Tibial nerve (tissue), 4 donors: ENCODE data around the gene OOSP2. TPM values are rescaled to one million over a fixed set of nuclear protein-coding genes. Genes with fewer than 3 reads are reported as not detected.

Source experiments
- DNase-seq, 2 donors: peaks; one replicate each; pipeline ENCODE4 v3.0.0-alpha.2; 2019; ENCODE audit warnings: low spot score in 2 of 2
- H3K27ac ChIP-seq, 4 donors: fragments of 200-600 bp; sonication (generic) in 3 of 4; one replicate each; pipeline ENCODE4 v1.5.1; 2017 to 2019; ENCODE audit warnings: mild to moderate bottlenecking in 1 of 4
- H3K27me3 ChIP-seq, 2 donors: fragments of 200-600 bp; sonication (generic) in 1 of 2; one replicate each; pipeline versions ENCODE4 v1.5.1 to v1.6.0; 2017 to 2019
- H3K36me3 ChIP-seq, 3 donors: fragments of 200-600 bp; sonication (generic); one replicate each; pipeline ENCODE4 v1.5.1; 2018 to 2019
- H3K4me1 ChIP-seq, 4 donors: fragments of 200-600 bp; sonication (generic) in 3 of 4; one replicate each; pipeline ENCODE4 v1.5.1; 2017 to 2019
- H3K4me3 ChIP-seq, 4 donors: fragments of 200-600 bp; sonication (generic) in 3 of 4; one replicate each; pipeline ENCODE4 v1.5.1; 2017 to 2019; ENCODE audit warnings: mild to moderate bottlenecking in 1 of 4, moderate library complexity in 1 of 4
- H3K9me3 ChIP-seq, 4 donors: fragments of 200-600 bp; sonication (generic) in 3 of 4; one replicate each; pipeline ENCODE4 v1.5.1; 2017 to 2019
- CTCF ChIP-seq, 5 experiments: fragments of 200-600 bp in 3 of 5; fragments of 450-650 bp in 2 of 5; sonication (generic) in 3 of 5; IDR thresholded peaks; one replicate each; pipeline ENCODE4 v1.5.1; 2016 to 2019; ENCODE audit warnings: antibody characterized with exemption in 5 of 5, mild to moderate bottlenecking in 3 of 5, moderate library complexity in 2 of 5
- EP300 ChIP-seq, 2 donors: sonication (generic); formaldehyde crosslinking; IDR thresholded peaks; one replicate each; pipeline ENCODE4 v1.6.1; 2017; ENCODE audit warnings: antibody characterized with exemption in 2 of 2, mild to moderate bottlenecking in 1 of 2
- POLR2A ChIP-seq, 2 donors: fragments of 450-650 bp; IDR thresholded peaks; one replicate each; pipeline ENCODE4 v1.6.1; 2017; ENCODE audit warnings: antibody characterized with exemption in 2 of 2, mild to moderate bottlenecking in 2 of 2, moderate library complexity in 2 of 2
- WGBS, 2 donors: methylation state at CpG; one replicate each; pipeline ENCODE4 v1.1.5; 2018; 5-methylcytosine and 5-hydroxymethylcytosine counted together
- total RNA-seq, 4 donors: library from RNA; depleted of rRNA; stranded (reverse); fragments of >200 nt; gene quantifications; one replicate each; pipeline ENCODE4 v1.1.0, GENCODE V29; 2016

Gene OOSP2
- total RNA-seq, 4 donors from 2014 or later: not detected

GRCh38 chr11:60056349-60056969 is 16.2 kb downstream of the OOSP2 start, which contains the start of gene MS4A3:
TSS of gene MS4A3 (plus strand) at chr11:60056665. CDS start at chr11:60061161, 4,496 bp downstream.
- Histone ChIP-seq H3K27ac (no peak within 1 kb of the TSS), H3K9me3 (peaks cover 0 to 8% (median 0%) of the 10 kb centered on the region in 4 donors), H3K4me1 (no peaks in the 10 kb centered on the region), H3K27me3 (no peaks in the 10 kb centered on the region), H3K4me3 (no peak within 1 kb of the TSS), H3K36me3 (no peaks in the 10 kb centered on the region)
- DNase-seq: no peak
- no peak for TF ChIP-seq POLR2A (IDR thresholded peaks at IDR 0.05)
- TF ChIP-seq EP300 (IDR thresholded peaks at IDR 0.05): no peak
- no peak for TF ChIP-seq CTCF (IDR thresholded peaks at IDR 0.05)
- 71 to 74% methylated on average over 8 of the region's 8 CpGs for WGBS, 2 donors

GRCh38 chr11:60059052-60059451 is 18.8 kb downstream of the OOSP2 start:
- no peak for DNase-seq
- WGBS, 2 donors: 83 to 89% methylated on average over 3 of the region's 3 CpGs

GRCh38 chr11:60059521-60060240 is 19.5 kb downstream of the OOSP2 start:
- Histone ChIP-seq H3K4me3 (no peak overlapping the region), H3K27ac (no peak overlapping the region), H3K36me3 (no peaks in the 10 kb centered on the region), H3K4me1 (no peaks in the 10 kb centered on the region), H3K27me3 (no peaks in the 10 kb centered on the region), H3K9me3 (peaks cover 0 to 2% (median 0%) of the 10 kb centered on the region in 4 donors)
- 95 to 97% methylated on average over 4 of the region's 4 CpGs for WGBS, 2 donors
- TF ChIP-seq EP300 (IDR thresholded peaks at IDR 0.05) (no peak), POLR2A (IDR thresholded peaks at IDR 0.05) (no peak), CTCF (IDR thresholded peaks at IDR 0.05) (no peak)
- no peak for DNase-seq

More at GRCh38 chr11:60059052-60059451, 18.8 kb downstream of the OOSP2 start:
- Histone ChIP-seq H3K4me3 (no peak overlapping the region), H3K4me1 (no peaks in the 10 kb centered on the region), H3K27ac (no peak overlapping the region), H3K36me3 (no peaks in the 10 kb centered on the region), H3K27me3 (no peaks in the 10 kb centered on the region), H3K9me3 (peaks cover 0 to 2% (median 0%) of the 10 kb centered on the region in 4 donors)
- TF ChIP-seq EP300 (IDR thresholded peaks at IDR 0.05): no peak
- TF ChIP-seq POLR2A (IDR thresholded peaks at IDR 0.05): no peak
- no peak for TF ChIP-seq CTCF (IDR thresholded peaks at IDR 0.05)

- WGBS, 2 donors: 22 to 60% methylated on average over 1 of the region's 1 CpG
- no peak overlapping the region for H3K27ac ChIP-seq
- H3K9me3 ChIP-seq: peaks cover 0 to 2% (median 0%) of the 10 kb centered on the region in 4 donors
- no peaks in the 10 kb centered on the region for H3K36me3 ChIP-seq
- no peak overlapping the region for H3K4me3 ChIP-seq
- DNase-seq: no peak
- no peak for TF ChIP-seq CTCF (IDR thresholded peaks at IDR 0.05)
- no peak for TF ChIP-seq EP300 (IDR thresholded peaks at IDR 0.05)
- no peak for TF ChIP-seq POLR2A (IDR thresholded peaks at IDR 0.05)
- no peaks in the 10 kb centered on the region for H3K4me1 ChIP-seq
- H3K27me3 ChIP-seq: no peaks in the 10 kb centered on the region
Observed at GRCh38 chr11:60064111-60064510, 23.9 kb downstream of the OOSP2 start.

GRCh38 chr11:60065801-60066200 is 25.6 kb downstream of the OOSP2 start:
- Histone ChIP-seq H3K36me3 (no peaks in the 10 kb centered on the region), H3K9me3 (no peaks in the 10 kb centered on the region), H3K27me3 (no peaks in the 10 kb centered on the region), H3K4me3 (no peak overlapping the region), H3K4me1 (no peaks in the 10 kb centered on the region), H3K27ac (no peak overlapping the region)
- TF ChIP-seq CTCF (IDR thresholded peaks at IDR 0.05) (no peak), EP300 (IDR thresholded peaks at IDR 0.05) (no peak), POLR2A (IDR thresholded peaks at IDR 0.05) (no peak)
- 83 to 89% methylated on average over 1 of the region's 1 CpG for WGBS, 2 donors
- DNase-seq: no peak
